BE2C (cell line): Measurements from ENCODE around the gene TBC1D17.

Source experiments
- DNase-seq: peaks from one replicate; pipeline ENCODE4 v3.0.0-alpha.2; 2020
- H3K27me3 ChIP-seq: fragments of 250-450 bp; sonication (Bioruptor Pico); 2 replicates; pipeline ENCODE4 v1.5.1; 2020; ENCODE audit warnings: mild to moderate bottlenecking
- H3K36me3 ChIP-seq: fragments of 250-450 bp; sonication (Bioruptor Pico); 2 replicates; pipeline ENCODE4 v1.5.1; 2020; ENCODE audit warnings: mild to moderate bottlenecking
- H3K4me1 ChIP-seq: fragments of 250-450 bp; sonication (Bioruptor Pico); 2 replicates; pipeline ENCODE4 v1.5.1; 2020
- H3K4me3 ChIP-seq: 2 replicates; pipeline ENCODE4 v1.5.1; 2011; ENCODE audit warnings: low read depth, low read length
- H3K9me3 ChIP-seq: fragments of 250-450 bp; sonication (Bioruptor Pico); 2 replicates; pipeline ENCODE4 v1.5.1; 2020
- TF ChIP-seq, protein P1 (sequence below): IDR thresholded peaks from 2 replicates; pipeline ENCODE4 v1.5.1; 2012; ENCODE audit warnings: mild to moderate bottlenecking, low read depth, low read length

The TBC1D17 gene

DNA sequence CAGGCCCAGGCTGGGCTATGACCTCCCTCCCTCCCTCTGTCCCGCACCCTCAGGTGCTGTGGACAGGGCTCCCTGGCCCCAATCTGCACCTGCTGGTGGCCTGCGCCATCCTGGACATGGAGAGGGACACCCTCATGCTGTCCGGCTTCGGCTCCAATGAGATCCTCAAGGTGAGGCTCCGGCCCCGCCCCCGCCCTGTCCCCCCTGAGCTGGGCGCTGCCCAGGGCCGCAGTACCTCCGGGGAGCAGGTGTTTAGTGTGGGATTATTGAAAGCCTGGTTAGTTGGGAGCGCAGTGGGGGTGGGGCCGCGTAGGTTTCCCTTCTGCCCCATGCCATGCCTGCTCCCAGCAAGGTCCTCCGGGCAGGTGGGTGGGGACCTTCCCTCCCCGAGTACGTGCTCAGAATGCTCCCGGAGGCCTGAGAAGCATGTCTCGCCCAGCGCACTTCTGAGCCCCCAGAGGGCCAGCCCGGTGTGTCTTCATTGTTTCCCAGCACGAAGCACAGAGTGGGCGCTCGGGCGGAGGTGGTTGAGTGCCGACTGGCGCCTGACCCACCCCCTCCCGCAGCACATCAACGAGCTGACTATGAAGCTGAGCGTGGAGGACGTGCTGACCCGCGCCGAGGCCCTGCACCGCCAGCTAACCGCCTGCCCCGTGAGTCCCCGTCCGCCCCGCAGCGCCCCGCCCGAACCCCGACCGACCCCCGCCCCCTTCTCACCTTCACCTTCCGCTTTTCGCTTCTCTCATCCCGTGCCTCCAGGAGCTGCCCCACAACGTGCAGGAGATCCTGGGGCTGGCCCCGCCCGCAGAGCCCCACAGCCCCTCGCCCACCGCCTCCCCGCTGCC is 10.4 kb downstream of the TBC1D17 start:
- no peak for DNase-seq
- peaks cover 7% of the 10 kb centered on the region; the same call in 1 of the 2 replicates for H3K36me3 ChIP-seq
- H3K4me1 ChIP-seq, result peaks cover 6% of the 10 kb centered on the region; the same call in 1 of the 2 replicates
- no peaks in the 10 kb centered on the region for H3K27me3 ChIP-seq
- H3K9me3 ChIP-seq, result no peaks in the 10 kb centered on the region
- TF ChIP-seq, protein P1, sequence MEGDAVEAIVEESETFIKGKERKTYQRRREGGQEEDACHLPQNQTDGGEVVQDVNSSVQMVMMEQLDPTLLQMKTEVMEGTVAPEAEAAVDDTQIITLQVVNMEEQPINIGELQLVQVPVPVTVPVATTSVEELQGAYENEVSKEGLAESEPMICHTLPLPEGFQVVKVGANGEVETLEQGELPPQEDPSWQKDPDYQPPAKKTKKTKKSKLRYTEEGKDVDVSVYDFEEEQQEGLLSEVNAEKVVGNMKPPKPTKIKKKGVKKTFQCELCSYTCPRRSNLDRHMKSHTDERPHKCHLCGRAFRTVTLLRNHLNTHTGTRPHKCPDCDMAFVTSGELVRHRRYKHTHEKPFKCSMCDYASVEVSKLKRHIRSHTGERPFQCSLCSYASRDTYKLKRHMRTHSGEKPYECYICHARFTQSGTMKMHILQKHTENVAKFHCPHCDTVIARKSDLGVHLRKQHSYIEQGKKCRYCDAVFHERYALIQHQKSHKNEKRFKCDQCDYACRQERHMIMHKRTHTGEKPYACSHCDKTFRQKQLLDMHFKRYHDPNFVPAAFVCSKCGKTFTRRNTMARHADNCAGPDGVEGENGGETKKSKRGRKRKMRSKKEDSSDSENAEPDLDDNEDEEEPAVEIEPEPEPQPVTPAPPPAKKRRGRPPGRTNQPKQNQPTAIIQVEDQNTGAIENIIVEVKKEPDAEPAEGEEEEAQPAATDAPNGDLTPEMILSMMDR, result no peak
- no peak overlapping the region for H3K4me3 ChIP-seq

DNA sequence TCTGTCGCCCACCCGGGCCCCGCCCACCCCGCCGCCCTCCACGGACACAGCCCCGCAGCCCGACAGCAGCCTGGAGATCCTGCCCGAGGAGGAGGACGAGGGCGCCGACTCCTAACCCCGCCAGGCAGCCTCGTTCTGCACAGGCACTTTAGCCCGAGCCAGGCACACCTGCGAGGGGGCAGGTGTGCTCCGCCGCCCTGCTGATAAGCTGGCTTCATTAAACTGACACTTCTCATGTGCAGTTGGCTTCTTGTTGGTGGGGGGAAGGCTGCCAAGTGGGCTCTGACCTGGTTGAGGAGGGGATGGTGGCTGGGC is 11.0 kb downstream of the TBC1D17 start:
- no peaks in the 10 kb centered on the region for H3K9me3 ChIP-seq
- DNase-seq, result no peak
- H3K36me3 ChIP-seq, result peaks cover 6% of the 10 kb centered on the region; the same call in 1 of the 2 replicates
- TF ChIP-seq, protein P1, result no peak
- no peaks in the 10 kb centered on the region for H3K27me3 ChIP-seq
- peaks cover 6% of the 10 kb centered on the region; the same call in 1 of the 2 replicates for H3K4me1 ChIP-seq
- H3K4me3 ChIP-seq, result no peak overlapping the region

DNA sequence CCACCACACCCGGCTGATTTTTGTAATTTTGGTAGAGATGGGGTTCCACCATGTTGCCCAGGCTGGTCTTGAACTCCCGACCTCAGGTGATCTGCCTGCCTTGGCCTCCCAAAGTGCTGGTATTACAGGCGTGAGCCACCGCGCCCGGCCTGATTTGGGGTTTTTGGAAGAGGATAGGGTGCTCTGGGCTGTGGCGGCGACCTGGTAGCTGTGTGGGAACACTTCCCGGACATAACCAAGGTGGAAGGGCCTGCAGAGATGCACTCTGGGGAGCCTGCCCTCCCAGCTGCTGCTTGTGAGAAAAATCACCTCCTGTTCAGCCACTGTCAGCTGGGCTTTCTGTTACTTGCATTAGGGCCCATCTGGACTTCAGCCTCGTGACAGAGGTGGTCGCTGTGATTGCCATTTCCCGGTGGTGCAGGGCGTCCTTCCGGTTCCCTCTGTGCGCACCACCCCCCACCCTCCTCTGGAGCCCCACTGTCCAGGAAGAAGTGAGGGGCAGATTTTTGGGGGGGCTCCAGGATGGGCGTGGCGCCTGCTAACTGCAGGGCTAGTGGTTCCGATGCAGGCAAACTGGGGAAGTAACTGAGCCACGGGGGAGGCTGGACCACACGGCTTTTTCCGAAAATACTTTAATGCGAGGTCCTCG is 11.7 kb downstream of the TBC1D17 start:
- Histone ChIP-seq H3K27me3 (no peaks in the 10 kb centered on the region), H3K9me3 (no peaks in the 10 kb centered on the region), H3K36me3 (no peaks in the 10 kb centered on the region; the same call in 1 of the 2 replicates), H3K4me3 (no peak overlapping the region), H3K4me1 (peaks cover 6% of the 10 kb centered on the region; the same call in 1 of the 2 replicates)
- TF ChIP-seq, protein P1, result no peak
- DNase-seq, result no peak

- Histone ChIP-seq H3K4me3 (no peak overlapping the region; the same call in 1 of the 2 replicates), H3K4me1 (peaks cover 6% of the 10 kb centered on the region; the same call in 1 of the 2 replicates), H3K27me3 (no peaks in the 10 kb centered on the region), H3K36me3 (no peaks in the 10 kb centered on the region), H3K9me3 (no peaks in the 10 kb centered on the region)
- no peak for DNase-seq
- TF ChIP-seq, protein P1, result no peak
Observed at GRCh38 chr19:49889687-49890348, 12.3 kb downstream of the TBC1D17 start.

GRCh38 chr19:49890349-49891311 is 13.1 kb downstream of the TBC1D17 start:
- peak; percentile 82 for DNase-seq

More at GRCh38 chr19:49890349-49891311, 13.1 kb downstream of the TBC1D17 start:
- H3K36me3 ChIP-seq, result no peaks in the 10 kb centered on the region
- H3K4me1 ChIP-seq, result peaks cover 6% of the 10 kb centered on the region; the same call in 1 of the 2 replicates
- TF ChIP-seq, protein P1, result peak; percentile 11; the same call in 1 of the 2 replicates
- no peaks in the 10 kb centered on the region for H3K9me3 ChIP-seq
- no peaks in the 10 kb centered on the region for H3K27me3 ChIP-seq
- H3K4me3 ChIP-seq, result peak overlapping the region; percentile 43
